ENCODE measurements around the gene CD79A.
"Not testable (repeated sequence)": the region's sequence is repeated elsewhere in the genome, so short reads cannot be mapped to it uniquely, and the experiment has no call there.

The CD79A gene

GRCh38 chr19:41905273-41906002 lies 28.4 kb downstream of the CD79A start:
- no peak for DNase-seq (ENCODE audit: low spot score)

- no peak for DNase-seq (ENCODE audit: low spot score)
Observed at GRCh38 chr19:41906271-41906670, 29.2 kb downstream of the CD79A start.

- DNase-seq (ENCODE audit: low spot score): no peak
Observed at GRCh38 chr19:41906916-41907680, 30.0 kb downstream of the CD79A start.

GRCh38 chr19:41907994-41908615 lies 31.0 kb downstream of the CD79A start:
- no peak for DNase-seq (ENCODE audit: low spot score)

- DNase-seq (ENCODE audit: low spot score): no peak
Observed at GRCh38 chr19:41908724-41909464, 31.8 kb downstream of the CD79A start.

- no peak for DNase-seq (ENCODE audit: low spot score)
Observed at GRCh38 chr19:41909706-41910105, 32.6 kb downstream of the CD79A start.

- no peak for DNase-seq (ENCODE audit: low spot score)
Observed at GRCh38 chr19:41910240-41910991, 33.3 kb downstream of the CD79A start.

GRCh38 chr19:41910992-41911888 lies 34.2 kb downstream of the CD79A start:
- no peak for DNase-seq (ENCODE audit: low spot score)

GRCh38 chr19:41911889-41912731 lies 35.0 kb downstream of the CD79A start:
- DNase-seq (ENCODE audit: low spot score): no peak

- no peak for DNase-seq (ENCODE audit: low spot score)
Observed at GRCh38 chr19:41912899-41913537, 35.9 kb downstream of the CD79A start.

- no peak for DNase-seq (ENCODE audit: low spot score)
Observed at GRCh38 chr19:41913538-41914423, 36.7 kb downstream of the CD79A start.

- not testable (repeated sequence) for DNase-seq (ENCODE audit: low spot score)
Observed at GRCh38 chr19:41914424-41914834, 37.4 kb downstream of the CD79A start.

GRCh38 chr19:41915021-41915775 lies 38.1 kb downstream of the CD79A start:
- no peak for DNase-seq (ENCODE audit: low spot score)

GRCh38 chr19:41915776-41916414 lies 38.8 kb downstream of the CD79A start:
- DNase-seq (ENCODE audit: low spot score): no peak

- DNase-seq (ENCODE audit: low spot score): no peak
Observed at GRCh38 chr19:41917676-41918075, 40.6 kb downstream of the CD79A start.

- DNase-seq (ENCODE audit: low spot score): no peak
Observed at GRCh38 chr19:41918095-41918494, 41.0 kb downstream of the CD79A start.

Data from germinal center (tissue), 1 donor.